Measurements from ENCODE around the gene ADAMTSL1. TPM values are rescaled to one million over a fixed set of nuclear protein-coding genes. Genes with fewer than 3 reads are reported as not detected.

Gene ADAMTSL1
- total RNA-seq, 2 experiments from 2014 or later: not detected

GRCh38 chr9:18539203-18539693 is 65.3 kb downstream of the ADAMTSL1 start:
- H3K4me1 ChIP-seq (ENCODE audit: insufficient read depth, low read length, poor library complexity, severe bottlenecking): no peaks in the 10 kb centered on the region
- TF ChIP-seq EZH2phosphoT487 (IDR thresholded peaks at IDR 0.05; ENCODE audit: borderline replicate concordance, low read depth, low read length) (no peak), CTCF (conservative IDR thresholded peaks at IDR 0.05; ENCODE audit: low read length) (no peak)
- no TSS peak for BruUV-seq (replicated peaks)
- H3K36me3 ChIP-seq (ENCODE audit: insufficient read depth, low read length): no peaks in the 10 kb centered on the region
- no peak overlapping the region for H3K4me3 ChIP-seq (ENCODE audit: low read depth, low read length, poor library complexity, severe bottlenecking)
- no peak overlapping the region for H3K27ac ChIP-seq (ENCODE audit: low read depth, low read length, poor library complexity, severe bottlenecking)
- no peak for DNase-seq (ENCODE audit: low spot score)
- no peak overlapping the region for H3K4me2 ChIP-seq (ENCODE audit: low read length)
- H3K79me2 ChIP-seq (ENCODE audit: insufficient read depth, low read depth, low read length): no peaks in the 10 kb centered on the region
- peaks cover 8% of the 10 kb centered on the region; the same call in 1 of the 2 replicates for H3K9me3 ChIP-seq (ENCODE audit: low read length)
- H4K20me1 ChIP-seq (ENCODE audit: insufficient read depth, low read length): no peaks in the 10 kb centered on the region
- CTCF ChIA-PET (ENCODE audit: unreplicated experiment): no interaction called here
- POLR2A ChIA-PET: no interaction called here
- H3K9me2 ChIP-seq (ENCODE audit: insufficient read depth, low read length): no peaks in the 10 kb centered on the region
- intact Hi-C loops (cut with micrococcal nuclease; ENCODE audit: unreplicated experiment): no loop called here
- no peak overlapping the region for H2AFZ ChIP-seq (ENCODE audit: low read length)

GRCh38 chr9:18542837-18543405 is 69.0 kb downstream of the ADAMTSL1 start:
- CTCF ChIA-PET (ENCODE audit: unreplicated experiment): no interaction called here
- no peaks in the 10 kb centered on the region for H3K9me3 ChIP-seq (ENCODE audit: low read length)
- POLR2A ChIA-PET: no interaction called here
- H3K4me2 ChIP-seq (ENCODE audit: low read length): no peak overlapping the region
- no peak for DNase-seq (ENCODE audit: low spot score)
- no peaks in the 10 kb centered on the region for H3K9me2 ChIP-seq (ENCODE audit: insufficient read depth, low read length)
- no peaks in the 10 kb centered on the region for H3K4me1 ChIP-seq (ENCODE audit: insufficient read depth, low read length, poor library complexity, severe bottlenecking)
- no peak overlapping the region for H2AFZ ChIP-seq (ENCODE audit: low read length)
- no peak for TF ChIP-seq CTCF (conservative IDR thresholded peaks at IDR 0.05; ENCODE audit: low read length)
- no peak for TF ChIP-seq EZH2phosphoT487 (IDR thresholded peaks at IDR 0.05; ENCODE audit: borderline replicate concordance, low read depth, low read length)
- no peaks in the 10 kb centered on the region for H4K20me1 ChIP-seq (ENCODE audit: insufficient read depth, low read length)
- no peak overlapping the region for H3K4me3 ChIP-seq (ENCODE audit: low read depth, low read length, poor library complexity, severe bottlenecking)
- H3K27ac ChIP-seq (ENCODE audit: low read depth, low read length, poor library complexity, severe bottlenecking): no peak overlapping the region
- no peaks in the 10 kb centered on the region for H3K79me2 ChIP-seq (ENCODE audit: insufficient read depth, low read depth, low read length)
- no peaks in the 10 kb centered on the region for H3K36me3 ChIP-seq (ENCODE audit: insufficient read depth, low read length)
- no TSS peak for BruUV-seq (replicated peaks)
- intact Hi-C loops (cut with micrococcal nuclease; ENCODE audit: unreplicated experiment): no loop called here

GRCh38 chr9:18543406-18544192 is 69.6 kb downstream of the ADAMTSL1 start:
- H3K9me3 ChIP-seq (ENCODE audit: low read length): no peaks in the 10 kb centered on the region
- CTCF ChIA-PET (ENCODE audit: unreplicated experiment): no interaction called here
- POLR2A ChIA-PET: no interaction called here
- no peak overlapping the region for H2AFZ ChIP-seq (ENCODE audit: low read length)
- intact Hi-C loops (cut with micrococcal nuclease; ENCODE audit: unreplicated experiment): no loop called here
- DNase-seq (ENCODE audit: low spot score): no peak
- H3K79me2 ChIP-seq (ENCODE audit: insufficient read depth, low read depth, low read length): no peaks in the 10 kb centered on the region
- H3K4me3 ChIP-seq (ENCODE audit: low read depth, low read length, poor library complexity, severe bottlenecking): no peak overlapping the region
- BruUV-seq (replicated peaks): no TSS peak
- no peaks in the 10 kb centered on the region for H4K20me1 ChIP-seq (ENCODE audit: insufficient read depth, low read length)
- H3K36me3 ChIP-seq (ENCODE audit: insufficient read depth, low read length): no peaks in the 10 kb centered on the region
- TF ChIP-seq CTCF (conservative IDR thresholded peaks at IDR 0.05; ENCODE audit: low read length): no peak
- no peak for TF ChIP-seq EZH2phosphoT487 (IDR thresholded peaks at IDR 0.05; ENCODE audit: borderline replicate concordance, low read depth, low read length)
- no peak overlapping the region for H3K4me2 ChIP-seq (ENCODE audit: low read length)
- no peaks in the 10 kb centered on the region for H3K9me2 ChIP-seq (ENCODE audit: insufficient read depth, low read length)
- no peaks in the 10 kb centered on the region for H3K4me1 ChIP-seq (ENCODE audit: insufficient read depth, low read length, poor library complexity, severe bottlenecking)
- H3K27ac ChIP-seq (ENCODE audit: low read depth, low read length, poor library complexity, severe bottlenecking): no peak overlapping the region
